NCI-H1092 (cell line): ENCODE results near the gene KANK3.
"Not testable (repeated sequence)": the region's sequence is repeated elsewhere in the genome, so short reads cannot be mapped to it uniquely, and the experiment has no call there.

ENCODE experiments used
- DNase-seq: peaks from one replicate; lab custom pipeline; 2025; lab: John Stamatoyannopoulos, UW

The KANK3 gene

DNA sequence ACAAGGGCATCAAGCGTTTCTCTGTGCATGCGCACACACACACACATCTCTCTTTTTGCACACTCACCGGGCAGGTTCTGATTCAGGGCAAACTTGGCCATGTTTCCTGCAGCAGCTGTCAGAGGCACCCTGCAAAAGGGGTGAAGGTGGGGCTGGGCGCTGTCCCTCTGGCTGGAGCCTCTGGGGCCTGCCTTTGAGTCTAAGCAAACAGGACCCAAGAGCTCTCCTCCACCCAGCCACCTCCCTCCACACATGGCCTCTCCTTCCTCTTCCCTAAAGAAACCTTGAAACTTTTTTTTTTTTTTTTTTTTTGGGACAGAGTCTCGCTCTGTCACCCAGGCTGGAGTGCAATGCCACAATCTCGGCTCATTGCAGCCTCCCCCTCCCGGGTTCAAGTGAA, 5.3 kb downstream of the KANK3 start:
- no peak for DNase-seq

DNA sequence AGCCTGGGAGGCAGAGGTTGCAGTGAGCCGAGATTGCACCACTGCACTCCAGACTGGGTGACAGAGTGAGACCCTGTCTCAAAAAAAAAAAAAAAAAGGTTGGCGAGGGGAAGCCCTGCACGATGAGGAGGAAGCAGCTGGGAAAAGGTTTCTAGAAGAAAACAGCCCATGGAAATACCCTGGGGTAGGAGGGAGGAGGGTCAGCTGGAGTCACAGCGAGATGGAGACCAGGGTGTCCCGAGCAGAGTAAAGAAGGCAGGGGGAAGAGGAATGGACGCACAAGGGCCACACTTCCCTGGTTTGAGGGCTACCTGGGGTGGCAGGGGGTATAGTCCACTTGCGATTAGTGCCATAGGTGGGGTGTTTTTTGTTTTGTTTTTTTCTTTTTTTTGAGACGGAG, 6.4 kb downstream of the KANK3 start:
- no peak for DNase-seq

DNA sequence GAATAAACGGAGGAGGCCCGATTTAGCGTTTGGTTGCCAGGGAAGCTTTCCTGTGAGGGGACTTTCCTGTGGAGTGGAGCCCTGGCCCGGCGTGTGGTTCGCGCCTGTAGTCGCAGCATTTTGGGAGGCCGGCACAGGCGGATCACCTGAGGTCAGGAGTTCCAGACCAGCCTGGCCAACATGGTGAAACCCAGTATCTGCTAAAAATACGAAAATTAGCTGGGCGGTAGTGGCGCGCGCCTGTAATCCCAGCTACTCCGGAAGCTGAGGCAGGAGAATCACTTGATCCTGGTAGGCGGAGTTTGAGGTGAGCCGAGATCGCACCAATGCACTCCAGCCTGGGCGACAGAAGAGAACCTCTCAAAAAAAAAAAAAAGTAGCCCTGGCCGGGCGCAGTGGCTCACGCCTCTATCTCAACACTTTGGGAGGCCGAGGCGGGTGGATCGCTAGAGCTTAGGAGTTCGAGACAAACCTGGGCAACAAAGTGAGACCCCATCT, 6.9 kb downstream of the KANK3 start:
- no peak for DNase-seq

DNA sequence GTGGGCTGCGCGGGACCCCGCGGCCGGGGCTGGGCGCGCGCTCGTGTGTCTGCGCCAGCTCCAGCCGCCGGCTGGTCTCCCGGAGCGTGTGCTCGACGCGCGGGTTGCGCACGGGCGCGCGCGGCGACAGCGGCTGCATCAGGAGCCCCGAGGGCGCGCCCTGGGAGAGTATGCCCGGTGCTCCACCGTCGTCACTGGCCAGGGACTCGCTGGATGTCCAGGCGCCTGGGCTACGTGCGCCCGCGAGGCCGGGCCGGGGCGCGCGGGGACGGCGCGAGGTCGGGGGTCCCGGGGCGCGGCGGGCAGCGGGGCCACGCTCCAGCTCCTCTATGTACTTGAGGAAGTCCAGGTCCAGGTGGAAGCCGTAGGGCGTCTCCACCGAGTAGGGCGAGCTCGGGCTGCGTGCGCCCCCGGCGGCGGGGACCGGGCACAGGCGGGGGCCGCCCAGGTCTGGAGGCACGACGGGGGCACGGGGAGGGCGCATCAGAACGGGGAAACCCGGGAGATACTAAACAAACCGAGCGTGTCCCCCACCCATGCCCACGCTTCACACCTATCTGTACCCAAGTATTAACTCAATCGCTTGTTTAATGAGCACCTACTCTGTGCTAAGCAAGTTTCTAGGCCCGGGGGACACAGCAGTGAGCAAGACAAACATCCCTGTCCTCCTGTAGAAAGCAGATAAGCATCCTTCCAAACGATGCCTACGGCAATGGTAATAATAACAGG, 7.6 kb downstream of the KANK3 start:
- no peak for DNase-seq

DNA sequence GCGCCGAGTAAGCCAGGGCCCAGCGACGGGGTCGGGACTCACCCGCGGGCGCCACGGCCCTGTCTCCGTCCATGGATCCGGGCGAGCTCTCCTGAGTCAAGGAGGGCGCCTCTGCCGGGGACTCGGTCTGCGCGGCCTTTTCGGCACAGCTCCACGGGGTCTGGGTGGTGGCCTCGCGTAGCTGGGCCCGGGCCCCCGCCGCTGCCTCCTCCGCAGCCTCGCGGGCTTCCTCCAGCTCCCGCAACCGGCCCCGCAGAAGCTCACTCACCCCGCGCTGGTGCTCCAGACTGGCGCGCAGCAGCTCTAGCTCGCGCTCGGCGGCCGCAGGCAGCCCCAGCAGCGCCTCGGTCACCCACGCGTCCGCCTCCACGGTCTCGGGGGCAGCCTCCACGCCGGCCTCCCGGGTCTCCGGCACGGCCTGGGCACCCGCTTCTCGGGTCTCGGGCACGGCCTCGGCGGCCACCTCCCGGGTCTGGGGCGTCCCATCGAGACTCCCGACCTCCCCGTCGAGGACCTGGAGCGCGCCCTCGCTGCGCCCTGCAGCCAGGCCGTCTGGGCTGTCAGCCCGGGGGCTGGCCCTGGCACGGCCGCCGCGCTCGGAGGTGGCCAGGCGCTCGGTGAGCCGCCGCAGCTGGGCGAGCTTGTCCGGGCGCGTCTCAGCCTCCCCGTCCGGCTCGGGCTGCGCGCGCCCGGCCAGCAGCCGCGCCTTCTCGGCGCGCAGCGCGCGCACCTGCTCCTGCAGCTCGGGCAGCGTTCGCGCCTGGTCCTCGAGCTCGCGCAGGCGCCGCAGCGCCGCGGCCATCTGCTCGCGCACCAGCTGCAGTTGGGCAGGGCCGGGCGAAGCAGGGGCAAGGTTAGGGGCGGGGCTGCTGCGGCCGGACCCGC, 8.4 kb downstream of the KANK3 start:
- peak; percentile 35 for DNase-seq

DNA sequence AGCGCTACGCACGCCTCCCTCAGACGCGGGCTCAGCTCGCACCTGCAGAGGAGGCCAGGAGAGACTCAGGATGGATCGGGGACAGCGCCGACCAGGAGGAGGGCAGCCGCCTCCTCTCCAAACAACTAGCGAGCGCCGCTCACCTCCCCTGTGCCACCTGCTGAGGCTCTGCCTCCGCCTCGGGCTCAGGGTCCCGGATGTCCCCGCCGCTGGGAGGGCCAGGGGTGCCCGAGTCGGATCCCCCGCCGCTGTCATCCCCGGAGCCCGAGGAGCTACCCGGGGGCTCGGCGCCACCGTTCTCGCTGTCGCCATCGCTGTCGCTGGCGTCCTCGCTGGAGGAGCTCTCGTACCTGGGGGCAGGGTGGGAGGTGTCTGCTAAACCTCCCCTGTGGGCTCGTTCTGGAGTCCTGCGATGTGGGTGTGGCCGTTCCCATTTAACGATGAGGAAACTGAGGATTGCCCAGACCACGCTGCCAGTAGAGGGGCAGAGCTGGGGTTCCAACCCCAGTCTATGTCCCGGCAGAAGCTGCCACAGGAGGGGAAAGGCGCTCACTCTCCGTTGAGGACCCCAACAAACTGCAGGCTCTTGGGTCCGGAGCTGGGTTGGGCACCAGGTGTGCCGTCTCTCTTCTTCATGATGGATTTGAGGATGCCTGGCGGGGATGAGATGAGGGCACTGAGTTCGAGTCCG, 9.2 kb downstream of the KANK3 start:
- DNase-seq: no peak

DNA sequence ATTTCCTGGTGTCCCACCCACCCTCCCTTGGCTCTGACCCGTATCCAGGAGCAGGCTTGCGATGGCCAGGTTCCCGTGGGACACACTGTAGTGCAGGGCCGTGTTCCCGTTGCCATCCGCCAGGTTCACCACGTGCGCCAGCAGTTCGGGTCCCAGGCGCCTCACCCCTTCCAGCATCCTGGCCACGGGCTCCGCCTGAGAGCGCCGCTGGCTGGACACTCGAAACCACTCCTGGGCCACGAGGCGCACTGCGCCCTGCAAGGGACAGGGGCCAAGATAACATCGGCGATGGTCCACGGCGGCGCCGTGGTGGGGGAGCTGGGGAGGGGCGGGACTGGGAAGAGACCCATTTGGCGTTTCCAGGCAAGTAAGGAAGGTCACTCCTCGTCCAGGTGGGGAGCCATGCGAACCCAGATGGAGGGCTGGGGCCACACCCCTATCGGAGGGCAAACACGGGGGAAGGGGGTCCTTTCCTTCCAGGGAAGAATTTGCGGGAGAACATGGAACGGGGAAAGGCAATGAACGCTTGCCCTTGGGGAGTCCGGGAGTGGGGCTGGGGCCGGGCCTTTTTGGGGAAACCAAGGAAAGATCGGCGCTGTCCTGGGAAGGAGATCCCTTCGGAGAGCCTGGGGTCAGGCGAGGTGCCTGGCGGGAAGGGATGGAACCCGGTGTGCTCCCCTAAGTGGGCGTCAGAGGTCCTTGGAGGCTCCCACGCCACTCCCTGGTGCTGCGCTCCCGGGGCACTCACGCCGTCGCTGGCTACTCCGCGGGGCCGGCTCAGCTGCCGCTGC, 9.9 kb downstream of the KANK3 start:
- no peak for DNase-seq

DNA sequence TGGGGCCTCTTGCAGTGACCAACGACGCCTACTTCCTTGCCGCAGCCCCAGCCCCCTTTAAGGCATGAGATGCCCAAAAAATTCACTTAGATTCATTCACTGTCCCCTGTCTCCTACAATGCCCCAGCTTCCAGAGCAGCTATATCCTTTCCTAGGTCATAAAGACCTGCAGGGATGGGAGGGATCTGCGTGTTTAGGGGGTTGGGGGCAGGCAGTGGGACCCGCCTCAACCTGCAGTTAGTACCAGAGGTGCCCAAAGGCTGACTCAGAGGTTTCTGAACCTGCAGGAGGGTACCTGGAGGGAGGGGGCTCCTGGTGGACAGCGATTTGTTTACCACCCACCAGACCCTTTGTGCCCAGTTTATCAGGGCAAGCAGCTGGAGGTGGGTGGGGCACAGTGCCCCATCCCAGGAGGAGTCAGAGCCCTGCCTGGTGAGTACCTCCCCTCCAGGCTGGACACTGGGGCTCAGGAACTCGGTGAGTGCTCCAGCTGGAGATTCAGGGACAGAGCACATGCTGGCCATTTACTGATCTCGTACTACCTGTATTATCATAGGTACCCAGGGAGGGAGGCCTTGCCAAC, 11.7 kb downstream of the KANK3 start:
- no peak for DNase-seq

DNA sequence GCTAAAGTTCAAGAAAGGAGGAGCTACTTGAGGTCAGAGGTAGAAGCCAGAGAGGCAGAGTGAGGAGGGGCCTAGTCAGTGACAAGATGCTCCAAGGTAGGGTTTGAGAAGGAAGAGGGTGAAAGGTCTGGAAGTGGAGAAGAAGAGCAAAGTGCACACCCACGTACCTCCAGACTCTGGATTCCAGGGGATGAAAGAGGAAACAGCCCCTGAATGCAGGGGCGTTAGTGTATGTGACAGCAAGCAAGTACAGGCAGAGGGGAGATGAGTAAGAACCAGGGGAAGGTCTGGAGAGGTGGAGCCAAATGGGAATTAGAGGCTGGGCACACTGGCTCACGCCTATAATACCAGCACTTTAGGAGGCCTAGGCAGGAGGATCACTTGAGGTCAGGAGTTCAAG, 13.1 kb downstream of the KANK3 start:
- DNase-seq: no peak

DNA sequence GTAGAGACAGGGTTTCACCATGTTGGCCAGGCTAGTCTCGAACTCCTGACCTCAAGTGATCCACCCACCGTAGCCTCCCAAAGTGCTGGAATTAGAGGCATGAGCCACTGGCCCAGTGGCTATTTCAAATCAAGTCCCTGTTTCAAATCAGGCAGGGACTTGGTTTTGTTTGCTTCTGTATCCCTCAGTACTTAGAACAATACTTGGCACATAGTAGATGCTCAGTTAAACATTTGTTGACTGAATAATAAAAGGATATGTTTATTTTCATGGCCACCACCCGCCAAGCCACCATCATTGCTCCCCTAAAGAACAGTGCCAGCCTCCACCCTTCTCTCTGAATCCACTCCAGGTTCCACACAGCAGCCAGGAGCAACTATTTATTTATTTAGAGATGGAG, 17.6 kb downstream of the KANK3 start:
- DNase-seq: no peak

DNA sequence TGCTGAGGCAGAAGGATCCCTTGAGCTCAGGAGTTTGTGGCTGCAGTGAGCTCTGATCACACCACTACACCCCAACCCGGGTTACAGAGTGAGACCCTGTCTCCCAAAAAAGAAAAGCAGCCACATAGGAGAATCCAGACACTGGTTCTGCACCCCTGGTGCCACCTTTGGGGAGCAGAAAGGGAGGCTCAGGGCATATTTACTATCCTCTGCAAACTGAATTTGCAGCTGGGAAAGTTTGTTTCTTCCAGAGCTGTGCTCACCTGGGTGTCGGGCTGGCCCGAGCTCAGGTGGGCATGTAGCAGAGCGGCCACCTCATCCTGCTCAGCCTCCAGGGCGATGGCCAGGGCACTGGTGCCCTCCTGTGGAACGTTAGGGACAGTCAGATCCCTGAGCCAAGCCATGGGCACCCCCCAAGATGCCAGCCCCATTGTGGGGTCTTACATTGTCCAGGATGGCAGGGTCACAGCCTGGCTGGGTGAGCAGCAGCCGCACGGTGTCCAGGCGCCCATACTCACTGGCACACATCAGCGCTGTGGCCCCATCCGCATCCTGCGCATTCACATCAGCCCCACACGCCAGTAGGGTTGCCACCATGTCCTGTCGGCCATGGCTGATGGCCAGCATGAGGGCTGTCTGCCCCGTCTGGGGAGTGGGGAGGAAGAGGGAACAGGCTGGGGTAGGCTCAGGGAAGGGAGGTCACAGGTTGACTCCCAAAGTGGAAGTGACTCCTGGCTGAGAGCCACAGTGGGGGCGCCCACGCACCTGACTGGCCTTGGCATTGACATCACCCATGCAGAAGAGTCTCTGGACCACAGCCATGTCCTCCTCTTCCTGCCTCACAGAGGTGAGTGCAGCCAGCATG, 18.6 kb downstream of the KANK3 start:
- no peak for DNase-seq

DNA sequence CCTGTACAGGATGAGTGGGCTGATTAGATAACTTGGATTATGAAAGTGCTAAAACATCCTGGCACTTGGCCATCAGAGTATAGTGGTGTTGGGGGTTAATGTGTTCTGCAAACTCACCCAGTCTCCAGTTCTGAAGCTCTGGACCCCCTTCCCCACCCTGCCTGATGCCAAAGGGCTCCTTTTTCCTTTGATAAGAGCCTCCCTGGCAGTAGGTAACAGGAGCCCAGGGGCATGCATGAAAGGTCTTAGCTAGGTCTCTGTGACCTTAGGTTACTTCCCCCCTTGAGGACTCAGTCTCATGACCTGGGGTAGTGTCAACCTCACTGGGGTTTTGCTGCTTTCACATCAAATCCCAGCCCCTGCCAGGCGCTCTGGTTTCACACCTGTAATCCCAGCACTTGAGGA, 19.3 kb downstream of the KANK3 start:
- DNase-seq: no peak

DNA sequence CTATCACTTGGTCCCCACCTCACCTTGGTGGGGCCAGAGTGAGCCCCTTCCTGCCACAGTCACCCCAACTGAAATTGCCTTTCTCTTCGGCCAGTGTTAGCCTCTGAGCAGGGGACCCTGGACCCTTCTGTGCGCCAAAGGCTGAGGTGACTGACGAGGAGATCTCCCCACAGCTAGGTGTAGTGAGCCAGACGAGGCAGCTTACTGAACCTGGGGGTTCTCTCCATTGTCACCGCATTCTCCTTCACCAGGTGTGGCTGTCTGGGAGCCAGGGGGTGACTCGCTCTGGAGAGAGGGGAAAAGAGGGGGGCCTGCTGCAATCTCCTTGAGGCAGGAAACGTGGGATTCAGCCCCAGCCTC, 20.4 kb downstream of the KANK3 start:
- DNase-seq: no peak

DNA sequence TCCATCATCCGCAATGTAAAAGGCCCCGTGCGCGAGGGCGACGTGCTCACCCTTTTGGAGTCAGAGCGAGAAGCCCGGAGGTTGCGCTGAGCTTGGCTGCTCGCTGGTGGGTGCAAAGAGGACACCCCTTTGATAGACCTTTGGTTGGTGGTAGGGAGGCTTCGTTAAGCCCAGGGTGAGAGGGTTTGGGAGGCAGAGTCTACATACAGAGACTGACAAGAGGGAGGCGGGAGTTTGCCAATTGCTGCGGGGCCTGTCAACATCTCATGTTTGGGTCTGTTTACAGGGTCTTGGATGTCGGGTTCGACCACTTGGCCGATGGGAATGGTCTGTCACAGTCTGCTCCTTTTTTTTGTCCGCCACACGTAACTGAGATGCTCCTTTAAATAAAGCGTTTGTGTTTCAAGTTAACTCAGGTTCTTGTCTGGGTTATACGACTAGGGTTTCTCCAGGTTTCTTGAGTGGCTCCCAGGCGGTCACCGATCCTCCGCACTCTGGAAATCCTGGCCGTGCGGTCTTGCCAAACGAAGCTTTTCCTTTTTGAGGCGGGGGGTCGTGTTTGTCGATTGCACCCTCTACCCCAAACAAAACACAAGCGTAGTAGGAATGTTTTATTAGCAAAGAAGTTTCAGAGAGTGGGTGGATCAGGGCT, 20.9 kb downstream of the KANK3 start:
- DNase-seq: no peak

DNA sequence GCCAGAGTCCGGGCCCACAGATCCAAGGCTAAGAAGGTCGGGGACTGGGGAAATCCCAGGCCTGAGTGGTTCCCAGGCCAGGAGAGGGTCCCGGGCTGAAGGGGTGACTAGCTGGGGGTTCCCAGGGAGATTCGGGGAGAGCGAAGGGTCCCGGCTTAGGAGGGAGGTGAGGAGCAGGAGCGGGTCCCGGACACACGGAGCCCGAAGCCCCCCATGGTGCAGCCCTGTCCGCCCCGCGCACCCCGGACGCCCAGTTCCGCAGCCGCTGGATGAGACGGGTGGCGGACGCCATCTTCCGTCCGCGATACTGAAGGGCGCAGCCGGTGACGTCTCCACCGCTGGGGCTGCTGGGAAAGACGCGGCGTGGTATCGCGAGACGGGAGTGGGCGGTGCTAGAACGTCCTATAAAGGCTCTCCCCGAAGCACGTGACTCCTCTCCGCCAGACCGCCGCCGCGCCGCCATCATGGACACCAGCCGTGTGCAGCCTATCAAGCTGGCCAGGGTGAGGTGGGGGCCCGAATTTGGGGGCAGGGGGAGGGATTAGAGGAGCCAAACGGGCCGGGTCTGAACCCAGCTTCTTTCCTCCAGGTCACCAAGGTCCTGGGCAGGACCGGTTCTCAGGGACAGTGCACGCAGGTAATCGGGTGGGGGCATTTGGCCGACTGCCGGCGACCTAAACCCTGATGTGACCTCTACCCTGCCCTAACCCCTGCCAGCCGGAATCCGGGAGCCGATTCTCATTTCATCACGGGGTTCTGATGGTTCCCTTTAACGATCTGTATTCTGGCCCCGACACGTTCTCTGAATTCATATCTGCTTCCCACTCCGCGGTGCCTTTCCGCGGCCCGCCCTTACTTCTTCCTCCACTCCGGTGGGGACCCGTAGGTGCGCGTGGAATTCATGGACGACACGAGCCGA, 21.7 kb downstream of the KANK3 start, which contains the start of the genes NDUFA7 and RPS28:
TSS of gene NDUFA7 (minus strand) at position 309 of the 919 bp plus-strand sequence. CDS start at position 292, 17 bp downstream.
TSS of gene RPS28 (plus strand) at position 430 of the 919 bp plus-strand sequence. CDS start at position 465, 35 bp downstream.
- peak; percentile 97 for DNase-seq

DNA sequence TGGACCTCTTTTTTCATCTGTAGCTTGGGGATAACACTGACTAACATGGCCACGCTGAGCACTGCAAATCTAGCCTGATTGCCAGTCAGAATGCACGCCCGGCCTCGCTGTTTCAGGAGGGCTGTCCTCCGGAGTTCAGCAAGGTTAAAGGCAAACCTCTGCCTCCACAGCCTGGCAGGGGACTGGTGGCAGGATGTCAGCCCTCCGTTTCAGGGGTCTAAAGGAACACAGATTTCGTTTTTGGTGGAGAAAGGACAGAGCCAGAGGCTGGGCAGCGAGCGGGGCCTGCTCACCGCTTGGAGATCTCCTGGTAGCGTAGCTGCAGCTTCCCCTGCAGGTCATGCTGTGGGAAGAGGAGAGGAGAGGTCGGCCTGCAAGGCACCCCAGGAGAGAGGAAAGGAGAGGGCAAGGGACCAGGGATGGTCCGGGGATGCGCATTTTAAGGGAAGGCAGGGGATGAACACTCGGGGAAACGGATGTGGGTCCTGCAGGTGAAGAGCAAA, 22.4 kb downstream of the KANK3 start:
- DNase-seq: no peak

DNA sequence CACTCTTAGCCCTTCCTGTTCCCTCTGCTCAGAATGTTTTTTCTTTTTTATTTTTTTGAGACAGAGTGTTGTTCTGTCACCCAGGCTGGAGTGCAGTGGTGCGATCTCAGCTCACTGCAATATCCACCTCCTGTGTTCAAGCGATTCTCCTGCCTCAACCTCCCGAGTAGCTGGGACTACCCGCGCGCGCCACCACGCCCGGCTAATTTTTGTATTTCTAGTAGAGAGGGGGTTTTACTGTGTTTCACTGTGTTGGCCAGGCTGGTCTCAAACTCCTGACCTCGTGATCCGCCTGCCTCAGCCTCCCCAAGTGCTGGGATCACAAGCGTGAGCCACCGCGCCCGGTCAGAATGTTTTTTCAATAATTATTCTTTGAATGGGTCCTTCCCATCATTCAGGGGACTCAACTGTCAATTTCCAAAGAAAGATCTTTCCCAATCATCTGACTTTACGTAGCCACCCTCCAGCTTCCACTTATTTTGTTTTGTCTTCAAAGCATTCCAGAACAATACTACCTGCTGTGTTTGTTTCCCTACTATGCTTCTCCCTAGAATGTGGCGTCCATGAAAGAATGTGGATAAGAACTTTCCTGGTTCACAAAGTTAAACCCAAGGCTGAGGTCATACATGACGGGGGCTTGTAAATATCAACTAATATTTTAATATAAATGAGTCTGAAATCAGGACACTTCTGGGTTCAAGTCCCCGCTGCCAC, 23.1 kb downstream of the KANK3 start:
- DNase-seq: no peak

DNA sequence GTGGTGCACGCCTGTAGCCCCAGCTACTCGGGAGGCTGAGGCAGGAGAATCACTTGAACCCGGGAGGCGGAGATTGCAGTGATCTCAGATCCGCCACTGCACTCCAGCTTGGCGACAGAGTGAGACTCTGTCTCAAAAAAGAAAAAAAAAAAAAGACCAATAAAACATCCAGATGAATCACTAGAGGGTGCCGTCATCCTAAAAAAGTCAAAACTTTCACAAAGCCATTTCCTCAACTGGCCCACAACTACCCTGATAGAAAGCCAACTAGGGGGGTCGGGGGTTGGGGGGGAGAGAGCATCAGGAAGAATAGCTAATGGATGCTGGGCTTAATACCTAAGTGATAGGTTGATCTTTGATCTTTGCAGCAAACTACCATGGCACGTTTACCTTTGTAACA, 24.2 kb downstream of the KANK3 start:
- not testable (repeated sequence) for DNase-seq
